Parathyroid adenoma (tissue), 2 donors: ENCODE measurements around the gene SOWAHA.

Experiments used
- H2AFZ ChIP-seq: fragments of 300-600 bp; sonication (generic); one replicate; pipeline ENCODE4 v1.7.0; 2017; ENCODE audit warnings: antibody characterized with exemption, mild to moderate bottlenecking
- H3K27ac ChIP-seq: fragments of 300-600 bp; sonication (generic); one replicate; pipeline ENCODE4 v1.7.0; 2017
- H3K27me3 ChIP-seq: fragments of 300-600 bp; sonication (generic); one replicate; pipeline ENCODE4 v1.7.0; 2017; ENCODE audit warnings: low read length; ENCODE audit not compliant: control insufficient read depth, insufficient read depth
- H3K36me3 ChIP-seq: fragments of 300-600 bp; sonication (generic); one replicate; pipeline ENCODE4 v1.7.0; 2017; ENCODE audit warnings: low read length; ENCODE audit not compliant: control insufficient read depth, insufficient read depth
- H3K4me1 ChIP-seq: fragments of 300-600 bp; sonication (generic); one replicate; pipeline ENCODE4 v1.7.0; 2017; ENCODE audit warnings: control low read depth
- H3K4me2 ChIP-seq: fragments of 300-600 bp; sonication (generic); one replicate; pipeline ENCODE4 v1.7.0; 2017; ENCODE audit warnings: low read length
- H3K4me3 ChIP-seq: fragments of 300-600 bp; sonication (generic); one replicate; pipeline ENCODE4 v1.7.0; 2017; ENCODE audit warnings: low read depth, low read length
- H3K79me2 ChIP-seq: fragments of 300-600 bp; sonication (generic); one replicate; pipeline ENCODE4 v1.7.0; 2017; ENCODE audit warnings: control low read depth
- H3K9ac ChIP-seq: fragments of 300-600 bp; sonication (generic); one replicate; pipeline ENCODE4 v1.7.0; 2017; ENCODE audit warnings: mild to moderate bottlenecking
- H3K9me3 ChIP-seq: fragments of 300-600 bp; sonication (generic); one replicate; pipeline ENCODE4 v1.7.0; 2017; ENCODE audit warnings: low read length; ENCODE audit not compliant: control insufficient read depth
- TF ChIP-seq, protein P1 (sequence below): fragments of 300-600 bp; sonication (generic); IDR thresholded peaks from one replicate; pipeline ENCODE4 v1.7.0; 2017; ENCODE audit warnings: antibody characterized with exemption, mild to moderate bottlenecking
- donor health status: primary hyperparathyroidism.

The SOWAHA gene

DNA sequence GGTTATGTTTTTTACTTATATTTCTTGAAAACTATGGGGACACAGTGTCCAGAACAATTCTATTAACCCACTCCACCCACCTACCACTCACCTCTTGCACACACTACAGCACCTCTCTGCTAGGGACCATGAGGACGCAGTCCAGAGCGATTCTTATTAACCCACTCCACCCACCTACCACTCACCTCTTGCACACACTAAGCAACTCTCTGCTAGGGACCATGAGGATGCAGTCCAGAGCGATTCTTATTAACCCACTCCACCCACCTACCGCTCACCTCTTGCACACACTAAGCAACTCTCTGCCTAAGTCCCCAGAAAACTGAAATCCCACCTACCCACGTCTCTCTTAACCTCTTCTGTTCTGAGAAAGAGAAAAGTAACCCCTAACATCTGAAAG is 19.5 kb downstream of the SOWAHA start:
- H3K27me3 ChIP-seq = no peaks in the 10 kb centered on the region
- H3K9me3 ChIP-seq = no peaks in the 10 kb centered on the region
- H3K4me3 ChIP-seq = no peak overlapping the region
- H3K36me3 ChIP-seq = no peaks in the 10 kb centered on the region
- no peak overlapping the region for H2AFZ ChIP-seq
- no peak overlapping the region for H3K27ac ChIP-seq
- H3K4me1 ChIP-seq = peaks cover 7% of the 10 kb centered on the region
- TF ChIP-seq, protein P1, sequence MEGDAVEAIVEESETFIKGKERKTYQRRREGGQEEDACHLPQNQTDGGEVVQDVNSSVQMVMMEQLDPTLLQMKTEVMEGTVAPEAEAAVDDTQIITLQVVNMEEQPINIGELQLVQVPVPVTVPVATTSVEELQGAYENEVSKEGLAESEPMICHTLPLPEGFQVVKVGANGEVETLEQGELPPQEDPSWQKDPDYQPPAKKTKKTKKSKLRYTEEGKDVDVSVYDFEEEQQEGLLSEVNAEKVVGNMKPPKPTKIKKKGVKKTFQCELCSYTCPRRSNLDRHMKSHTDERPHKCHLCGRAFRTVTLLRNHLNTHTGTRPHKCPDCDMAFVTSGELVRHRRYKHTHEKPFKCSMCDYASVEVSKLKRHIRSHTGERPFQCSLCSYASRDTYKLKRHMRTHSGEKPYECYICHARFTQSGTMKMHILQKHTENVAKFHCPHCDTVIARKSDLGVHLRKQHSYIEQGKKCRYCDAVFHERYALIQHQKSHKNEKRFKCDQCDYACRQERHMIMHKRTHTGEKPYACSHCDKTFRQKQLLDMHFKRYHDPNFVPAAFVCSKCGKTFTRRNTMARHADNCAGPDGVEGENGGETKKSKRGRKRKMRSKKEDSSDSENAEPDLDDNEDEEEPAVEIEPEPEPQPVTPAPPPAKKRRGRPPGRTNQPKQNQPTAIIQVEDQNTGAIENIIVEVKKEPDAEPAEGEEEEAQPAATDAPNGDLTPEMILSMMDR = no peak
- no peaks in the 10 kb centered on the region for H3K79me2 ChIP-seq
- H3K9ac ChIP-seq = no peak overlapping the region
- H3K4me2 ChIP-seq = no peak overlapping the region

DNA sequence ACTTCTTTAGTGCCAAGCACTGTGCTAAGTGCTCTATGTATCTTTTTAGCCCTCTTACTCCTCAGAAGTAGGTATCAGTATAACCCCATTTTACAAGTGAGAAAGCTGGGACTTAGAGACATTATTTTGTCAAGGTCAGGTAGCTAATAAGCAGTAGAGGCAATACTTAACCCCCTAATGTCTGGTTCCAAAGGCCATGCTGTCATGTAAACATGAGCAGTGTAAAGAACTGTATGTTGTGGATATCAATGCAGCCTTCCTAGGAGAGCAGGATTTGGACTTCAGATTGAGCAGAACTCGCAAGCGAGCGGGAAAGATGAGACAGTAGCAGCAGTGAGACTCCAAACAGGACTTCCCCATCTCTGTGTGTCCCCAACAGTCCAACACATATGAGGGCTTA is 21.0 kb downstream of the SOWAHA start:
- Histone ChIP-seq H3K36me3 (no peaks in the 10 kb centered on the region), H3K4me3 (no peak overlapping the region), H3K9ac (no peak overlapping the region), H3K4me2 (no peak overlapping the region), H3K4me1 (peaks cover 7% of the 10 kb centered on the region), H3K79me2 (no peaks in the 10 kb centered on the region), H3K27me3 (no peaks in the 10 kb centered on the region), H2AFZ (no peak overlapping the region), H3K9me3 (no peaks in the 10 kb centered on the region), H3K27ac (no peak overlapping the region)
- TF ChIP-seq, protein P1 = no peak

DNA sequence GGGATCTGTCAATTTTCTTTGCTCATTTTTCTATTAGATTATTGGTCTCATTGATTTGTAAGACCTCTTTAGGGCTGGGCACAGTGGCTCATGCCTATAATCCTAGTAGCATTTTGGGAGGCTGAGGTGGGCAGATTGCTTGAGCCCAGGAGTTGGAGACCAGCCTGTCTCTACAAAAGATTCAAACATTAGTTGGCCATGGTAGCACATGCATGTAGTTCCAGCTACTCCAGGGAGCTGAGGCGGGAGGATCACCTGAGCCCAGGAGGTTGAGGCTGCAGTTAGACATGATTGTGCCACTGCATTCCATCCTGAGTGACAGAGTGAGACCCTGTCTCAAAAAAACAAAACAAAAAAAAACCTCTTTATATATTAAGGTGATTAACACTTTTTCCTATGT is 23.8 kb downstream of the SOWAHA start:
- H3K4me1 ChIP-seq = no peaks in the 10 kb centered on the region
- H3K4me2 ChIP-seq = no peak overlapping the region
- no peak overlapping the region for H3K4me3 ChIP-seq
- H3K9me3 ChIP-seq = no peaks in the 10 kb centered on the region
- H3K27me3 ChIP-seq = no peaks in the 10 kb centered on the region
- no peak overlapping the region for H3K9ac ChIP-seq
- TF ChIP-seq, protein P1 = no peak
- H3K27ac ChIP-seq = no peak overlapping the region
- no peaks in the 10 kb centered on the region for H3K36me3 ChIP-seq
- H2AFZ ChIP-seq = no peak overlapping the region
- H3K79me2 ChIP-seq = no peaks in the 10 kb centered on the region

DNA sequence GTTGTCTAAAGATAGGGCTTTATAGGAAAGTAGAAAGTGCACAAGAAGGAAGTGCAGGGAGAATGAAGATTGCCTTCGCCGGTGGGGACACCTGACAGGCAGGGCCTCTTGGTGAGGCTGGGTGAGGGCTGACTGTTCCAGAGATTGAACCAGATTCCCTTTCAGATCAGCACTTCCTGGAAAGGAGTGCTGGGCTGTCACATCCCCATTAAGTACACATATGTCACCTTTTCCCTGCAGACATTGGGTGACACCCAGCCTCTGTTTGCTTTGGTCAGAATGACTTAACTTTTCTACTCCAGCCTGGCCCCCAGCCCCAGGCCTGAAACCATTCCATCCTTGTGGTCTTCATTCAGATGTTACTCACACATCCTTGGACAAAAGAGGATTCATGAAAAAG is 24.8 kb downstream of the SOWAHA start:
- Histone ChIP-seq H3K27me3 (no peaks in the 10 kb centered on the region), H3K4me1 (no peaks in the 10 kb centered on the region), H2AFZ (no peak overlapping the region), H3K79me2 (no peaks in the 10 kb centered on the region), H3K4me2 (no peak overlapping the region), H3K36me3 (no peaks in the 10 kb centered on the region), H3K9me3 (no peaks in the 10 kb centered on the region), H3K27ac (no peak overlapping the region), H3K4me3 (no peak overlapping the region), H3K9ac (no peak overlapping the region)
- TF ChIP-seq, protein P1 = no peak

DNA sequence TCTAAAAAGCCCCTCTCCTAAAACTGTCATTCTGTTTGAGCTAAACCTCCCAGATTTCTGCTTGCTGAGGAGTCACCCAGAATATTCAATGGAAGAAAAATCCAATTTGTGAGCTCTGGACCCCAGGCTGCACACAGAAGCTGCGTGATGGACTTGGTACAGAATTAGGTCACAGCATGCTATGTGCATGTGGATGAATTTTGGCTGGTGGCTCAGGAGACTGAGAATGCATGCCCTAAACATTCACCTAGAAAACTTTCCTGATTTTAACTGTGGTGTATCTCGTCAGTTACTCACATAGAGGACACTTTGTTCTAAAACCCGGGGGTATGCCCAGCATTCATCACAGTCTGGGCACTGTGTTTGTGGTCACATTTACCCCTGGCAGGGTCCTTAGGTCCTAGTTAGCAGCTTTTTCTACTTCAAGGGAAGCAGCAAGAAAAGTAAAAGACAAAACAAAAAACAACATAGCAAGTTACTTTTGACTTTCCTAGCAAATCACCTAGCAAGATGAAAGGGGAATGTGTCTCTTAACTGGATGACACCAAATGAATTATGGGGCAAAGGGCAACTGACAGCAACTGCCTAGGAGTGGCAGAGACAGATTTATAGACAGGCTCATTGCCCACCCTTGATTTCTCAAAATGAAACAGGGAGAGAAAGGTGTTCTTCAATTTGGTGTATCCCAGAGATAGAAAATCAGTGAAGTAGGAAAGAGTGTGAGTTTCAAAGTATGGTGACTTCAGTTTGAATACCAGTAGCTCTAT is 25.6 kb downstream of the SOWAHA start:
- Histone ChIP-seq H3K27ac (no peak overlapping the region), H3K4me1 (no peaks in the 10 kb centered on the region), H2AFZ (no peak overlapping the region), H3K36me3 (no peaks in the 10 kb centered on the region), H3K4me2 (no peak overlapping the region), H3K27me3 (no peaks in the 10 kb centered on the region), H3K9me3 (no peaks in the 10 kb centered on the region), H3K4me3 (no peak overlapping the region), H3K79me2 (no peaks in the 10 kb centered on the region), H3K9ac (no peak overlapping the region)
- TF ChIP-seq, protein P1 = no peak
